ENCODE results near the gene KCNH6.
A peak's percentile ranks its signal among the peaks of the same experiment; 100 is the strongest.

Gene KCNH6

GRCh38 chr17:63488851-63489250, 34.3 kb upstream of the KCNH6 start:
- no peak for DNase-seq (ENCODE audit: low read depth)

DNA sequence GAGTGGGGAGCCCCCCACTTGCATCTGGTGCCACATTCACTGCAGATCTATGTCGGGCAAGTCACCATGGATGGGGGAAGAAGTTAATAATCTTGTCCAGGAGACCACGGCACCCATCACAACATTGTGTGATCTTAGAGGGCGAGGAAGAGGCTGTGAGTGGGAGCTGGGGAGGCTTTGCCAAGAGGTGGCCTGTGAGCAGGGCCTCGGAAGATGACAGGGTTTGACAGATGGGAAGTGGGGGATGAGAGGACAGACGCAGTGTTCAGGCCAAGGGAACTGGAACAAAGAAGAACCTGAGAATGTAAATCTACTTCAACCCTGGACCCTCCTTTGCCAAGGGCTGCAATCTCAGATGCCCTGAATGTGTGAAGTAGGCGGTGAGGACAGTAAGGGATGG, 33.9 kb upstream of the KCNH6 start:
- no peak for DNase-seq (ENCODE audit: low read depth)

DNA sequence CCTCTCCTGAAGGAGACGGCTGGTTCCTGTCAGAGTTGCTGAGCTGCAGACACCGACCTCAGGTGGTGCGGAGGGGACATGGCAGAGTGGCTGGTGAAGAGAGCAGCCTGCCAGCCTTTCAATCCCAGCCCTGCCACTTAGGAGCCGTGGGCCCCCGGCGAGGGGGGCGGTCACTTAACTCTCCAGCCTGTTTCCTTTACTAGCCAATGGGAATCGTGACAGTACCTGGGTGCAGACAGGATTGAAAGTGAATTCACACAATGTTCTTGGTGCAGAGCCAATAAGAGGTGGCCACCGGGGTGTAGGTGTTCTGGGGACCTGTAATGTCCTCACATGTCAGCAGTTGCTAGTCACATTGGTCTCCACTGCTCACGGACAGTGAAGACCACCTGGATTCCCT, 32.8 kb upstream of the KCNH6 start:
- DNase-seq (ENCODE audit: low read depth): no peak

DNA sequence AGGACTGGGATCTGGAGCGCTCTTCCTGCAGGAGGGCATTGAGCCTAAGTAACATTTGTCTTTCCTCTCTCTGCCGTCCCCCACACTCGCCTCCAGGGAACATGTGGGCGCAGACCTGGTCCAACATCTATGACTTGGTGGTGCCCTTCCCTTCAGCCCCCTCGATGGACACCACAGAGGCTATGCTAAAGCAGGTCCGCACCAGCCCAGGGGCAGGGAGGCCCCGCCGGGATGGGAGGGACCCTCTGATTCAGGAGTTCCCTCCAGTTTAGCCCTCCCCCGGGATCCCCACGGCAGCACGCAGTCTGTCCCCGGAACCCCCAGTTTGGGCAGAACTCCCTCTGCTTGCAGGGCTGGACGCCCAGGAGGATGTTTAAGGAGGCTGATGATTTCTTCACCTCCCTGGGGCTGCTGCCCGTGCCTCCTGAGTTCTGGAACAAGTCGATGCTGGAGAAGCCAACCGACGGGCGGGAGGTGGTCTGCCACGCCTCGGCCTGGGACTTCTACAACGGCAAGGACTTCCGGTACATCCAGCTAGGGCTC, 32.2 kb upstream of the KCNH6 start:
- DNase-seq (ENCODE audit: low read depth): no peak

GRCh38 chr17:63491413-63491812, 31.7 kb upstream of the KCNH6 start:
- DNase-seq (ENCODE audit: low read depth): no peak

GRCh38 chr17:63491977-63492618, 31.1 kb upstream of the KCNH6 start:
- no peak for DNase-seq (ENCODE audit: low read depth)

GRCh38 chr17:63492940-63493339, 30.2 kb upstream of the KCNH6 start:
- DNase-seq (ENCODE audit: low read depth): no peak

- DNase-seq (ENCODE audit: low read depth): no peak
These were observed 29.7 kb upstream of the KCNH6 start for GRCh38 chr17:63493411-63493810.

DNA sequence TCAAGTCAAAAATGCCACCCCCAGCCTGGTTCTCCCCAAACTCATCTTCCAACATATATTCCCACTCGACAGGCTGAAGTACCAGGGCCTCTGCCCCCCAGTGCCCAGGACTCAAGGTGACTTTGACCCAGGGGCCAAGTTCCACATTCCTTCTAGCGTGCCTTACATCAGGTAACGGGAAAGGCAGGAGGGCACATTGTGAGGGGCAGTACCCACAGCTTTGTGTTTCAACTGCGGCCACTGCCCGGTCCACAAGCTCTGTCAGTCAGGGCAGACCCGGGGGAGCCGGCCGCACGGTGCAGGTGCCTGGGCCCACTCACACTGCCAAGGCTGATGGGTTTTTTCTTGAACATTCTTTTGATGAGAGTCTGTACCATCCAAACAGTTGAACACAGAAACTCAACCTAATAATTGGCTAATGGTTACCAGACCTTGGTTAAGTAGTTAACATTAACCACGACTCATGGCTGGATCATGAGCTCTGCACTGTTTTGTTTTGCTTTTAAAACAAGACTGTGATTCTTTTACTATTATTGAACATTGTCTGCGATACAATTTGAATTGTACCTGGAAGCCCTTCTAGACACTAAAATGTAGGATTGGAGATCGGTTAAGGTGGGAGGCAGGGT, 28.7 kb upstream of the KCNH6 start:
- no peak for DNase-seq (ENCODE audit: low read depth)

- DNase-seq (ENCODE audit: low read depth): no peak
These were observed 27.7 kb upstream of the KCNH6 start for GRCh38 chr17:63495491-63495890.

GRCh38 chr17:63496177-63496576, 27.0 kb upstream of the KCNH6 start:
- no peak for DNase-seq (ENCODE audit: low read depth)

DNA sequence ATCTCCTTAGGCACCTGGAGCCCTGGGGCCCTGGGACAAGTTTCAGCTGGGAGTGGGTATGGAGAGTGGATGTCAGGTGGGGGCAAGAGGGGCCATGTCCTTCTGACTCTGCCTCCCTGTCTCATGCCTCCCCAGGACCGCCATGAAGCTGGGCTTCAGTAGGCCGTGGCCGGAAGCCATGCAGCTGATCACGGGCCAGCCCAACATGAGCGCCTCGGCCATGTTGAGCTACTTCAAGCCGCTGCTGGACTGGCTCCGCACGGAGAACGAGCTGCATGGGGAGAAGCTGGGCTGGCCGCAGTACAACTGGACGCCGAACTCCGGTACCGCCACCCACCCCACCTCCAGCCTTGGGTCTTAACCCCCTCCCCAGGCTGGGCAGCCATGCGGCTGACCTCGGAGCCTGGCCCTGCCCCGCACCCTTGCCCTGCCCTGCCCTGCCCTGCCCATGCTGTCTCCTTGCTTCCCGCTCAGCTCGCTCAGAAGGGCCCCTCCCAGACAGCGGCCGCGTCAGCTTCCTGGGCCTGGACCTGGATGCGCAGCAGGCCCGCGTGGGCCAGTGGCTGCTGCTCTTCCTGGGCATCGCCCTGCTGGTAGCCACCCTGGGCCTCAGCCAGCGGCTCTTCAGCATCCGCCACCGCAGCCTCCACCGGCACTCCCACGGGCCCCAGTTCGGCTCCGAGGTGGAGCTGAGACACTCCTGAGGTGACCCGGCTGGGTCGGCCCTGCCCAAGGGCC, 26.3 kb upstream of the KCNH6 start:
- DNase-seq (ENCODE audit: low read depth): no peak

GRCh38 chr17:63497708-63498483, 25.3 kb upstream of the KCNH6 start:
- peak; percentile 38 for DNase-seq (ENCODE audit: low read depth)

DNA sequence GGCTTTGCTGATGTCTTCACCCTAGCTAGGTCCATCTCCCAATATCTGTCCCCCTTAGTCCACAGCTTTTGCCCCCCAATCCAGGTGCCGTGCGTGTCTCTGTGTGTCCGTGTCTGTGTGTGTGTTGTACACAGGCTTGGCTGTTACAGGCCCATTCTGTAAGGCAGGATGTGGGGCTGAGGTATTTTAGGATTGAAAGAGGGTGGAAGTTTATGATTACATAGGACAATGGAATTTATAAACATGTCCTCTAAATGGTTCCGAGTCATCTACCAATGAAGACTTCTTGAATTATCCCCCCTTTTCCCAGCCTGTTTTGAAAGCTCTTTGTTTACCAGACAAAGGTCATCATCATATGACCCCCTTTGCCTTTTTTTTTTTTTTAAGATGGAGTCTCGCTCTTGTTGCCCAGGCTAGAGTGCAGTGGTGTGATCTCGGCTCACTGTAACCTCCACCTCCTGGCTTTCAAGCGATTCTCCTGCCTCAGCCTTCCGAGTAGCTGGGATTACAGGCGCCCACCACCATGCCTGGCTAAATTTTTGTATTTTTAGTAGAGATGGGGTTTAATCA, 24.4 kb upstream of the KCNH6 start:
- peak; percentile 81 for DNase-seq (ENCODE audit: low read depth)

- DNase-seq (ENCODE audit: low read depth): no peak
These were observed 22.4 kb upstream of the KCNH6 start for GRCh38 chr17:63500543-63501390.

- DNase-seq (ENCODE audit: low read depth): no peak
These were observed 19.8 kb upstream of the KCNH6 start for GRCh38 chr17:63503341-63503705.

GRCh38 chr17:63504261-63504660, 18.9 kb upstream of the KCNH6 start:
- DNase-seq (ENCODE audit: low read depth): no peak

DNA sequence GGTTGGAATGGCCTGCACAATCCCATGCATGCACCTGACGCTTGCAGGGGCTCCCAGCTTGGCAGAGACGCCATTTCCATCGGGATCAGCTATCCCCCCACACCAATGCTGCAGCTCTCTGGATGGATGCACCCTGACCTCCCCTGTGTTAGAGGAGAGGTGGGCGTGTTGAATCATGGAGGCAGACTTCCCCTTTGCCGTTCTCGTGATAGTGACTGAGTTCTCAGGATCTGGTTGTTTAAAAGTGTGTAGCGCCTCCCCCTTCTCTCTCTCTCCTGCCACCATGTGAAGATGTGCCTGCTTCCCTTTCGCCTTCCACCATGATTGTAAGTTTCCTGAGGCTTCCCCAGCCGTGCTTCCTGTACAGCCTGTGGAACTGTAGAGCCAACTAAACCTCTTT, 17.8 kb upstream of the KCNH6 start:
- no peak for DNase-seq (ENCODE audit: low read depth)

DNA sequence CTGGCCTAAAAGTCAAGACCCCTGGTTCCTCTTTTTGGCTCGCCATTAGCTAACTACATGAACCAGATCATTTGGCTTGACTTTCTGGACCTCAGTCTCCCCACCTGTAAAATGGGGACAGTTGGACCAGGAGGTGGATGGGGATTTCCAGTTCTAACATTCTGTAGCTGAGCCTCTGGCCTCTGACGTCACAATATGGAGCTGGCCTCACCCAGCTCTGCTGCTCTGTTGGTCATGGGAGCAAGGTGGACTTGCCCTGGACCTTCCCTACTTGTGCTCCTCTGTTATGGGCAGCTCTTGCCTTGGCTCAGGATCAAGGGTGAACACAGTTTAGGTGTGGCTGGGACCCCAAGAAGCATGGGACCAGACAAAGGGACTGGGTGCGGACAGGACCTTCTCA, 16.5 kb upstream of the KCNH6 start:
- no peak for DNase-seq (ENCODE audit: low read depth)

GRCh38 chr17:63511331-63511730, 11.8 kb upstream of the KCNH6 start:
- no peak for DNase-seq (ENCODE audit: low read depth)

- DNase-seq (ENCODE audit: low read depth): no peak
These were observed 10.8 kb upstream of the KCNH6 start for GRCh38 chr17:63512388-63512787.
